ENCODE data around the gene C4B.

DNA sequence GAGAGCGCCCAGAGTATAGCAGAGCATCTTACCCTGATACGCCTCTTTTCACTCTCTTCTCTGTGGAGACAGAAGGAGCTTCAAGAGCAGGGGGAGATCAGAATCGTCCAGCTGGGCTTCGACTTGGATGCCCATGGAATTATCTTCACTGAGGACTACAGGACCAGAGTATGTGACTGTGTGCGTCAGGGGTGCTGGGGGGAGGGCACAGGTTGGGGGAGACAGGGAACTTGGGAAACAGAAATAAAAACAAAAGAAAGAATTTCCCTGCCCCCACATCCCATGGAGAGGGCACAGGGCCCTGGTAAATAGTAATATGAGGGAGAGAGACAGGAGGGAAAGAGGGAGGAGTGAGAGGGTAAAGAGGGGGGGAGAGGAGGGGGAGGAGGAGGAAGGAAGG lies 35.8 kb upstream of the C4B start:
- no peak for TF ChIP-seq CTCF (IDR thresholded peaks at IDR 0.05)
- TF ChIP-seq POLR2A (IDR thresholded peaks at IDR 0.05): no peak

Data from esophagus squamous epithelium (tissue), 4 donors.